ENCODE measurements around the gene HAGHL. TPM values are rescaled to one million over a fixed set of nuclear protein-coding genes. Genes with fewer than 3 reads are reported as not detected.

The HAGHL gene, protein sequence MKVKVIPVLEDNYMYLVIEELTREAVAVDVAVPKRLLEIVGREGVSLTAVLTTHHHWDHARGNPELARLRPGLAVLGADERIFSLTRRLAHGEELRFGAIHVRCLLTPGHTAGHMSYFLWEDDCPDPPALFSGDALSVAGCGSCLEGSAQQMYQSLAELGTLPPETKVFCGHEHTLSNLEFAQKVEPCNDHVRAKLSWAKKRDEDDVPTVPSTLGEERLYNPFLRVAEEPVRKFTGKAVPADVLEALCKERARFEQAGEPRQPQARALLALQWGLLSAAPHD
- 1 to 10 TPM; 3.2 to 7.1 (median 4.8) TPM for total RNA-seq

DNA sequence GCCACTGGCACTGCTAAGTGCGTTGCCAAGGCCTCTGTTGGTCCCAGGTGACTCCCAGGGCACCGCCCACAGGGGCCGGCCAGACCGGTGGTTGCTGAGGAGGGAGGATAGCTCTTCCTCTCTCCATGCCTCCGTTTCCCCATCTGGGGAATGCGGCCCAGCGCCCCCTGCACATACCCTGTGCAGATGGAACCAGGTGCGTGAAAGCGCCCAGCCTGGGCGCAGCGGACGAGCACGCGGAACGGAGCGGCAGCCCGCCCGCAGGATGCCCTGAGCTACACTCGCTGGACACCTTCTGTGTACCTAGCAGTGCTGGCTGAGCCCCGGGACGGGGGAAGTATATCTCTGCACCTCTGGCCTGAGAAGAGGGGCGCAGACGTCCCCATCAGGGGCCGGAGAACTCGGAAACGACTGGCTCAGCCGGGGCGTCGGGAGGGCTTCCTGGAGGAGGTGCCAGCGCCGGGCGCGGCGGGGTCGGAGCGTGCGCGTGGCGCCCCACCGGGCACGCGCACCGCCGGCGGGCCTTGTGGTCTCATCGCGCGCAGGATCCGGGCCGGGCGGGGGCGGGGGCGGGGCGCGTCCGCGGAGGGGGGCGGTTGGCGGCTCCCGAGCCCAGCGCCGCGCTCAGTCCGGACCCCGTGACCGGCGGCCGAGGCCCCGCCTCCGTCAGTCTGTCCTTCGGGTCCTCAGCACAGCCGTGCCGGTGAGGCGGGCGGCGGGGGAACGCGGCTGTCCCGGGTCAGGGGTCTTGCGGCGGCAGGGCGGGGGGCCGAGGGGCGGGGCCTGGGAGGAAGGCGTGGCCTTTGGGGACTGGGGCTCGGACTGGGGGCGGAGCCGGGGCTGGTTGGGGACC lies at the start of gene HAGHL, which contains the start of gene CCDC78:
TSS of gene HAGHL (plus strand) at position 669 of the 853 bp plus-strand sequence. CDS start 404 bp downstream, outside the sequence.
TSS of gene CCDC78 (minus strand) at position 6 of the 853 bp plus-strand sequence. CDS start 76 bp downstream, outside the sequence.
- whole genome bisulfite sequencing = 4% methylated on average over 15 of the region's 88 CpGs
- H3K27ac ChIP-seq = no peak within 1 kb of the TSS

DNA sequence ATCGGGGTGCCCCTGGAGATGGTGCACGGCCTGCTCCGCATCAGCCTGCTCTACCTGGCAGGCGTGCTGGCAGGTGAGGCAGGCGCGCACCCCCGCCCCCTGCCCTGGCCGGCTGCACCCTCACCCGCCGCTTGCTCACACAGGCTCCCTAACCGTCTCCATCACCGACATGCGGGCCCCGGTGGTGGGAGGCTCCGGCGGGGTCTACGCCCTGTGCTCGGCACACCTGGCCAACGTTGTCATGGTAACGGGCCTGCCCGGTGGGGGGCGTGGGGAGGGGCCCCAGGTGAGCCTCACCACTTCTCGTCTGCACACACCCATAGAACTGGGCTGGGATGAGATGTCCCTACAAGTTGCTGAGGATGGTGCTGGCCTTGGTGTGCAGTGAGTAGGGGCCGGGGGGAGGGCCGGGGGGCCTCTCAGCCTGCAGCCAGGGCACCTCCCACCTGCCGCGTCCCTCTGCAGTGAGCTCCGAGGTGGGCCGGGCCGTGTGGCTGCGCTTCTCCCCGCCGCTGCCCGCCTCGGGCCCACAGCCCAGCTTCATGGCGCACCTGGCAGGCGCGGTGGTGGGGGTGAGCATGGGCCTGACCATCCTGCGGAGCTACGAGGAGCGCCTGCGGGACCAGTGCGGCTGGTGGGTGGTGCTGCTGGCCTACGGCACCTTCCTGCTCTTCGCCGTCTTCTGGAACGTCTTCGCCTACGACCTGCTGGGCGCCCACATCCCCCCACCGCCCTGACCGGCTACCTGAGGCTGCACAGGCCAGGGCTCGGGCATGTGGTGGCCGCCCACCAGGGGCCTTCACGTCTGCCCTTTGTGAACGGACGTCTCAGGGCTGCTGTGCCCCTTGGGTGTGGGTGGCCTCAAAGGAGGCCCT lies 49.4 kb upstream of the HAGHL start:
- TF ChIP-seq, protein P1, sequence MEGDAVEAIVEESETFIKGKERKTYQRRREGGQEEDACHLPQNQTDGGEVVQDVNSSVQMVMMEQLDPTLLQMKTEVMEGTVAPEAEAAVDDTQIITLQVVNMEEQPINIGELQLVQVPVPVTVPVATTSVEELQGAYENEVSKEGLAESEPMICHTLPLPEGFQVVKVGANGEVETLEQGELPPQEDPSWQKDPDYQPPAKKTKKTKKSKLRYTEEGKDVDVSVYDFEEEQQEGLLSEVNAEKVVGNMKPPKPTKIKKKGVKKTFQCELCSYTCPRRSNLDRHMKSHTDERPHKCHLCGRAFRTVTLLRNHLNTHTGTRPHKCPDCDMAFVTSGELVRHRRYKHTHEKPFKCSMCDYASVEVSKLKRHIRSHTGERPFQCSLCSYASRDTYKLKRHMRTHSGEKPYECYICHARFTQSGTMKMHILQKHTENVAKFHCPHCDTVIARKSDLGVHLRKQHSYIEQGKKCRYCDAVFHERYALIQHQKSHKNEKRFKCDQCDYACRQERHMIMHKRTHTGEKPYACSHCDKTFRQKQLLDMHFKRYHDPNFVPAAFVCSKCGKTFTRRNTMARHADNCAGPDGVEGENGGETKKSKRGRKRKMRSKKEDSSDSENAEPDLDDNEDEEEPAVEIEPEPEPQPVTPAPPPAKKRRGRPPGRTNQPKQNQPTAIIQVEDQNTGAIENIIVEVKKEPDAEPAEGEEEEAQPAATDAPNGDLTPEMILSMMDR (IDR thresholded peaks at IDR 0.05) = no peak
- TF ChIP-seq EP300 (IDR thresholded peaks at IDR 0.05) = no peak
- TF ChIP-seq POLR2A (IDR thresholded peaks at IDR 0.05) = no peak
- TF ChIP-seq POLR2AphosphoS5 (IDR thresholded peaks at IDR 0.05) = no peak
- DNase-seq (ENCODE audit: low spot score in 2 of 2) = no peak
- H3K4me3 ChIP-seq = peak overlapping the region; percentile 5
- H3K27me3 ChIP-seq = peaks cover 4% of the 10 kb centered on the region
- peaks cover 72% of the 10 kb centered on the region for H3K4me1 ChIP-seq
- no peaks in the 10 kb centered on the region for H3K9me3 ChIP-seq
- H3K27ac ChIP-seq = no peak overlapping the region
- H3K36me3 ChIP-seq = peaks cover 24% of the 10 kb centered on the region
- WGBS = 77% methylated on average over 8 of the region's 57 CpGs

More for the DNA sequence above, at the start of gene HAGHL, which contains the start of gene CCDC78:
- Histone ChIP-seq H3K4me3 (peak within 1 kb of the TSS; percentile 52), H3K4me1 (peaks cover 38% of the 10 kb centered on the region), H3K27me3 (peaks cover 34% of the 10 kb centered on the region), H3K36me3 (peaks cover 8% of the 10 kb centered on the region), H3K9me3 (no peaks in the 10 kb centered on the region)
- no peak for DNase-seq (ENCODE audit: low spot score in 2 of 2)
- TF ChIP-seq POLR2AphosphoS5 (IDR thresholded peaks at IDR 0.05) = no peak
- TF ChIP-seq EP300 (IDR thresholded peaks at IDR 0.05) = no peak
- TF ChIP-seq, protein P1 (IDR thresholded peaks at IDR 0.05) = no peak
- no peak for TF ChIP-seq POLR2A (IDR thresholded peaks at IDR 0.05)

DNA sequence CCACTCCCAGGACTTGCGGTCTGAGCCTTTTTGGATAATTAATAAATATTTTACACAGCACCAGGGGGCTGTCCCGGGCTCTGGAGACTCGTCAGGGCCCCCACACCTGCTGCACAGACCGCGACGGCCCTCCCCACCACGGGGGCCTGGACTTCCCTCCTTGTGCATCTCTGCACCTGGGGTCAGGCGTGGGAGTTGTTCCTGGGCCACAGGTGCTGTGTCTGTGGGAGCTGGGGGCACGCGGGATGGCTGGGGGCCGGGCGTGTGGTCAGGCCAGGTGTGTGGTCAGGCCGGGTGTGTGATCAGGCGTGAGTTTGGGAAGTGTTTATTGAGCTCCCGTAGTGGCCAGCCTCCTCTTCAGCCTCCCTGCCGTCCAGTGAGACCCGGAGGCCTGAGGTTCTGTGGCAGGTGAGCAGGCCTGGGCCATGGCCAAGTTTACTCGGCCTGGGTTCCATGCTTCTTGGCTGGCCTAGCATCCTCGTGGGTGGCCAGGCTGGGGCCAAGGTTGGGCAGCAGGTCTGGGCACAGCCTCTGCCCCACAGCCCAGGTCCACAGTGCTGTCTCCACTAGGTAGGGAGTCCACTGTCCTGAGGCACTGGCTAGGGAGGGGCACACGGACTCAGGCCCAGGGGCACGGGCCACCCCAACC lies 48.6 kb upstream of the HAGHL start:
- peaks cover 22% of the 10 kb centered on the region for H3K36me3 ChIP-seq
- peaks cover 4% of the 10 kb centered on the region for H3K27me3 ChIP-seq
- TF ChIP-seq POLR2AphosphoS5 (IDR thresholded peaks at IDR 0.05) (no peak), EP300 (IDR thresholded peaks at IDR 0.05) (no peak), POLR2A (IDR thresholded peaks at IDR 0.05) (no peak)
- TF ChIP-seq, protein P1 (IDR thresholded peaks at IDR 0.05) = no peak
- no peak overlapping the region for H3K4me3 ChIP-seq
- H3K4me1 ChIP-seq = peaks cover 80% of the 10 kb centered on the region
- no peak for DNase-seq (ENCODE audit: low spot score in 2 of 2)
- no peak overlapping the region for H3K27ac ChIP-seq
- no peaks in the 10 kb centered on the region for H3K9me3 ChIP-seq
- WGBS = 74% methylated on average over 14 of the region's 21 CpGs

DNA sequence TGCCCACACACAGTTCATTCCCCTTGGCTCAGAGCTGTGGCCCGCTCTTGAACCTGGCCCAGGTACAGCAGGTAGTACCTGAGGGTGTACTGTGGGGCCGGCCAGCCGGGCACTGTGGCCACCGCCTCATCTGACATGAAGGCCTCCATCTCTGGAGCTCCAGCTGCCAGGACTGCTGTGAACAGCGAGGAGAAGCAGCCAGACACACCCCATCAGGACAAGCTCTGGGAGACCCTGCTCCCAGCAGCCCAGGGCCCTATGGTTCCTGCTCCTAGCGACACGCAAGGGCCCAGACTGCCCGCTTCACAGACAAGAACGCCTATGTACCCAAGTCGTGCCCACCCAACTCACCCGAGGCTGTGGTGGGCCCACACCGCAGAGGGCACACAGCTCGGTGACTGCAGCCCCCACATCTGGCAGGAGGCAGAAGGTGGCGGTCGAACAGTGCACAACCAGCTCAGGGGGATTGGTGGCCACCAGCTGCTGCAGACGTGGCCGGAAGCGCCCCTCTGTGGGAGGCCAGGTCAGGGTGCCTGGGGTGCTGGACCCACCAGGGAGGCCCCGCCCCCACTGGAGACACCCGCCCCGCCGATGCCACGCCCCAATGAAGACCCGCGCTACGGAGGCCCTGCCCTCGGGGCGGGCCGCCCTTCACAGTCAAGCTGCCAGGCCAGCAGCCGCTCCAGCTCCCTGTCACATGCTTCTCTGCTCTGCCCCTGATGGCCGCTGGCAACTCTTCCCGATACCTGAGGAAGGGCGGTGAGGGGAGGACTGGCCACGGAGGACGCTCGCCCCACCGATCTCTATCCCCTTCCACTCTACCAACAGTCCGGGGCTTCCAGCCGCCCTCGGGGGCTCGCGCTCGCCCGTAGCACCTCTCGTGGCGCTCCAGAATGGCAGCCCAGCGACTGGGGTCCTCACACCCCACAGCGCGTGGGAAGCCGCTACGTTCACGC lies 47.8 kb upstream of the HAGHL start:
- peaks cover 86% of the 10 kb centered on the region for H3K4me1 ChIP-seq
- peak overlapping the region; percentile 84 for H3K4me3 ChIP-seq
- peaks cover 4% of the 10 kb centered on the region for H3K27me3 ChIP-seq
- H3K36me3 ChIP-seq = peaks cover 16% of the 10 kb centered on the region
- peak overlapping the region; percentile 65 for H3K27ac ChIP-seq
- no CpG with 5 or more reads among the region's 52 CpGs for WGBS
- peak in 1 of 2 donors; percentile 90 for DNase-seq (ENCODE audit: low spot score in 2 of 2)
- TF ChIP-seq POLR2AphosphoS5 (IDR thresholded peaks at IDR 0.05) (no peak), POLR2A (IDR thresholded peaks at IDR 0.05) (no peak), EP300 (IDR thresholded peaks at IDR 0.05) (no peak)
- TF ChIP-seq, protein P1 (IDR thresholded peaks at IDR 0.05) = no peak
- no peaks in the 10 kb centered on the region for H3K9me3 ChIP-seq
